Measurements from ENCODE around the gene ITGA4.

Gene ITGA4

GRCh38 chr2:181575024-181575649 lies 118.0 kb downstream of the ITGA4 start:
- no peak for DNase-seq (ENCODE audit: low spot score)

GRCh38 chr2:181575650-181576025 lies 118.5 kb downstream of the ITGA4 start:
- no peak for DNase-seq (ENCODE audit: low spot score)

GRCh38 chr2:181576431-181576830 lies 119.2 kb downstream of the ITGA4 start:
- no peak for DNase-seq (ENCODE audit: low spot score)

GRCh38 chr2:181578829-181579228 lies 121.6 kb downstream of the ITGA4 start:
- DNase-seq (ENCODE audit: low spot score) = no peak

GRCh38 chr2:181581534-181581933 lies 124.3 kb downstream of the ITGA4 start:
- DNase-seq (ENCODE audit: low spot score) = no peak

GRCh38 chr2:181585732-181586131 lies 128.5 kb downstream of the ITGA4 start:
- DNase-seq (ENCODE audit: low spot score) = no peak

All from COLO829 (cell line).